OCI-LY7 (cell line): ENCODE results near the gene CUX1.

Experiments used
- EZH2phosphoT487 ChIP-seq: fragments of 200-600 bp; sonication (generic); IDR thresholded peaks from 2 replicates; pipeline ENCODE4 v1.6.1; 2018; ENCODE audit warnings: low read depth, borderline replicate concordance, mild to moderate bottlenecking, mixed run types, antibody characterized with exemption, low read length, moderate library complexity, mixed read lengths
- TF ChIP-seq, protein P1 (sequence below): fragments of 200-600 bp; sonication (generic); conservative IDR thresholded peaks from 2 replicates; pipeline ENCODE4 v1.5.1; 2014; ENCODE audit warnings: mild to moderate bottlenecking, antibody characterized with exemption, low read length, moderate library complexity, mixed read lengths

DNA sequence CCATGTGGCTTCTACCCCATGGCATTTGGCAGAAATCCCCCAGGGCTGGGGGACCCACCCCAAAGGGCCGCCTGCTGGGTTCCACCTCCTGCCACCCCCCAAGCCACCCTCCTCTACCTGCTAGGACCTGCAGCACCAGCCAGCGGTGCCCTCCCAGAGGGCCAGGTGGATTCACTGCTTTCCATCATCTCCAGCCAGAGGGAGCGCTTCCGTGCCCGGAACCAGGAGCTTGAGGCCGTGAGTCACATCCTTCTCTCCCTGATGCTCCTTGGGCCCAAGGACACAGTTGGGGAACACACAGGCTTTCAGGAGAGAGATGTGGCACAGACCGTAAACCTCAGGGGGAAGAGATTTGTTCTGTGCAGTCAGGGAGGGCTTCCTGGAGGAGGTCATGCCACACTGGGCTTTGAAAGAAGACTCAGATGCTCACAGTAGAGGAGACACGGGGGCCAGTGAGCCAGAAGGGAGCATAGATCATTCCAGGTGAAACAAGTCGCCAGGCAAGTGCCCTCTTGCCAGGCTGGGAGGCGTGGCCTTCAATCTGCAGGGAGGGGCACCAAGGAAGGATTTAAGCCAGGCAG is 457.8 kb downstream of the CUX1 start:
- TF ChIP-seq, protein P1, sequence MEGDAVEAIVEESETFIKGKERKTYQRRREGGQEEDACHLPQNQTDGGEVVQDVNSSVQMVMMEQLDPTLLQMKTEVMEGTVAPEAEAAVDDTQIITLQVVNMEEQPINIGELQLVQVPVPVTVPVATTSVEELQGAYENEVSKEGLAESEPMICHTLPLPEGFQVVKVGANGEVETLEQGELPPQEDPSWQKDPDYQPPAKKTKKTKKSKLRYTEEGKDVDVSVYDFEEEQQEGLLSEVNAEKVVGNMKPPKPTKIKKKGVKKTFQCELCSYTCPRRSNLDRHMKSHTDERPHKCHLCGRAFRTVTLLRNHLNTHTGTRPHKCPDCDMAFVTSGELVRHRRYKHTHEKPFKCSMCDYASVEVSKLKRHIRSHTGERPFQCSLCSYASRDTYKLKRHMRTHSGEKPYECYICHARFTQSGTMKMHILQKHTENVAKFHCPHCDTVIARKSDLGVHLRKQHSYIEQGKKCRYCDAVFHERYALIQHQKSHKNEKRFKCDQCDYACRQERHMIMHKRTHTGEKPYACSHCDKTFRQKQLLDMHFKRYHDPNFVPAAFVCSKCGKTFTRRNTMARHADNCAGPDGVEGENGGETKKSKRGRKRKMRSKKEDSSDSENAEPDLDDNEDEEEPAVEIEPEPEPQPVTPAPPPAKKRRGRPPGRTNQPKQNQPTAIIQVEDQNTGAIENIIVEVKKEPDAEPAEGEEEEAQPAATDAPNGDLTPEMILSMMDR, result no peak
- no peak for TF ChIP-seq EZH2phosphoT487
